HepG2 (cell line): Measurements from ENCODE around the gene BHLHE41. TPM values are rescaled to one million over a fixed set of nuclear protein-coding genes. Genes with fewer than 3 reads are reported as not detected.

Experiments
- CREB1 ChIP-seq, 2 experiments: fragments of 450-650 bp in 1 of 2; IDR thresholded peaks; 2 replicates each; pipeline ENCODE4 v1.6.1; 2016 to 2017; ENCODE audit warnings: control low read depth in 1 of 2, mild to moderate bottlenecking in 1 of 2, missing compliant biosample characterization in 1 of 2, missing genetic modification characterization in 1 of 2
- GATAD2A ChIP-seq: IDR thresholded peaks from 2 replicates; pipeline ENCODE4 v1.6.1; 2016
- HIC2 ChIP-seq: sonication (generic); formaldehyde crosslinking; IDR thresholded peaks from 2 replicates; pipeline ENCODE4 v1.9.0; 2022; ENCODE audit warnings: low read depth, missing genetic modification reagents
- MXI1 ChIP-seq: IDR thresholded peaks from 3 replicates; pipeline ENCODE4 v1.6.1; 2012; ENCODE audit warnings: low read depth, low read length, inconsistent platforms, borderline replicate concordance
- PAF1 ChIP-seq: IDR thresholded peaks from 2 replicates; pipeline ENCODE4 v1.6.1; 2016; ENCODE audit warnings: missing genetic modification reagents, missing compliant biosample characterization
- RORA ChIP-seq: sonication (generic); formaldehyde crosslinking; IDR thresholded peaks from 2 replicates; pipeline ENCODE4 v1.5.0; 2020; ENCODE audit warnings: mild to moderate bottlenecking, missing genetic modification reagents, moderate library complexity
- SIN3A ChIP-seq: IDR thresholded peaks from 2 replicates; pipeline ENCODE4 v1.6.1; 2011; ENCODE audit warnings: low read depth, mild to moderate bottlenecking, control low read depth, low read length, borderline replicate concordance
- ZNF513 ChIP-seq: sonication (generic); formaldehyde crosslinking; conservative IDR thresholded peaks from 2 replicates; pipeline ENCODE4 v1.5.0; 2020; ENCODE audit warnings: missing genetic modification reagents
- ZNF619 ChIP-seq: sonication (generic); formaldehyde crosslinking; IDR thresholded peaks from 2 replicates; pipeline ENCODE4 v1.4.0; 2020; ENCODE audit warnings: mild to moderate bottlenecking, missing genetic modification reagents
- ZSCAN20 ChIP-seq: sonication (generic); formaldehyde crosslinking; IDR thresholded peaks from 2 replicates; pipeline ENCODE4 v1.4.0; 2020; ENCODE audit warnings: missing genetic modification reagents, mild to moderate bottlenecking, borderline replicate concordance
- polyA plus RNA-seq, 8 experiments: library from polyadenylated mRNA; depleted of rRNA in 3 of 8; stranded (reverse) in 7 of 8; unstranded in 1 of 8; fragments of >200 nt; fragmentation: Illumina TruSeq in 4 of 8; extraction: Trizol in 4 of 8; gene quantifications; 2 replicates each; pipeline versions ENCODE4 v1.2.1 to v1.2.3, GENCODE V29; 2011 to 2016; ENCODE audit warnings: low read depth in 4 of 8, missing spikeins in 1 of 8, mixed read lengths in 1 of 8; ENCODE audit not compliant: insufficient read depth in 1 of 8
- total RNA-seq, 5 experiments: library from RNA; depleted of rRNA; stranded (reverse); fragments of >200 nt; fragmentation: Illumina TruSeq; extraction: Trizol; gene quantifications; 2 replicates each; pipeline ENCODE4 v1.2.3, GENCODE V29; 2016; ENCODE audit warnings: low read depth in 1 of 5
- TF ChIP-seq, protein P1 (sequence below): sonication (generic); formaldehyde crosslinking; IDR thresholded peaks from 2 replicates; pipeline ENCODE4 v1.4.0; 2020; ENCODE audit warnings: mild to moderate bottlenecking, missing genetic modification reagents, borderline replicate concordance
- TF ChIP-seq, protein P2 (sequence below), 2 experiments: sonication (generic) in 1 of 2; formaldehyde crosslinking in 1 of 2; IDR thresholded peaks; 2 replicates each; pipeline versions ENCODE4 v1.4.0 to v1.6.1; 2018 to 2020; ENCODE audit warnings: missing genetic modification reagents in 2 of 2, borderline replicate concordance in 1 of 2, low read depth in 1 of 2, mild to moderate bottlenecking in 1 of 2, missing biosample characterization in 1 of 2
- TF ChIP-seq, protein P3 (sequence below): sonication (generic); formaldehyde crosslinking; IDR thresholded peaks from 2 replicates; pipeline ENCODE4 v1.5.0; 2020; ENCODE audit warnings: mild to moderate bottlenecking, missing genetic modification reagents
- TF ChIP-seq, protein P4 (sequence below): sonication (generic); formaldehyde crosslinking; IDR thresholded peaks from 2 replicates; pipeline ENCODE4 v1.4.0; 2020; ENCODE audit warnings: missing genetic modification reagents

The BHLHE41 gene
- total and polyA plus RNA-seq, 2 of the 13 experiments (the other 11 are each of a cell fraction or from before 2014, with no cell fraction given) = 0.03 TPM; not detected in 1

DNA sequence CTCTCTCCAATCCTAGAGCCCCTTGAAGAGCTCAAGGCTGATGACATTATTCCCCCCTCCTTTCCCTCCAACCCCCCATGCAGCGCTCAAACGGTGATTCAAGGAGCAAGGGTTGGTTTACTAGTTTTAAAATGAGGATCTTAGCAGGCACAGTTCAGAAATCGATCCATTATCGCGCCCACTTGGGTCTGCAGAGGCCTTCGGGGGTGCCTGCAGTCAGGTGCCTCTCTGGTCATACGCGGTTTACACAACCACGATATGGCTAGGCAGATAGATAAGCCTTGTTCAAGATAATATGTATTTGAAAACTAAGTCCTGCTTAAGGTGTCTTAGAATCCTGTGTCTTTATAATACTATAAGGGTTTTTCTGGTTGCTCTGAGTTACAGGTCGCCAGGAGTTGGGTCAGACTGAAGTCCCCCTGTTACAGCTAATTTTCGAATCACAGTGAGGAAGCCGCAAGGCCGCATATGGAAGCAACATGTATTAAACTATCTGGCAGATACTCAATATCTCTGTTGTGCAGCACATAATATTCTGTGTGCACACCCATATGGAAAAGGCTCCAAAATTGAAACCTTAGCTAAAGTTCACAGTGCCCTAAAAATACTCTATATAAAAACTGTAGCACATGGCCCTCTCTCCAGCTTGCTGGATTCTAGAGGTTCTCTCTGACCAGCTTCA is 10.0 kb downstream of the BHLHE41 start (continued):
- TF ChIP-seq ZNF513 (CRISPR knock-in tag) (no peak), RORA (CRISPR knock-in tag) (no peak), CREB1 (IDR thresholded peaks at IDR 0.05) (no peak), CREB1 (CRISPR knock-in tag; IDR thresholded peaks at IDR 0.05) (no peak), HIC2 (CRISPR knock-in tag) (no peak), SIN3A (0 out of 2 replicates have a peak, but pooled peaks have one; percentile 1), GATAD2A (CRISPR knock-in tag) (no peak), PAF1 (CRISPR knock-in tag) (no peak), ZNF619 (no peak; the same call in 1 of the 2 replicates), MXI1 (no peak), ZSCAN20 (CRISPR knock-in tag) (no peak)
- TF ChIP-seq, protein P1, sequence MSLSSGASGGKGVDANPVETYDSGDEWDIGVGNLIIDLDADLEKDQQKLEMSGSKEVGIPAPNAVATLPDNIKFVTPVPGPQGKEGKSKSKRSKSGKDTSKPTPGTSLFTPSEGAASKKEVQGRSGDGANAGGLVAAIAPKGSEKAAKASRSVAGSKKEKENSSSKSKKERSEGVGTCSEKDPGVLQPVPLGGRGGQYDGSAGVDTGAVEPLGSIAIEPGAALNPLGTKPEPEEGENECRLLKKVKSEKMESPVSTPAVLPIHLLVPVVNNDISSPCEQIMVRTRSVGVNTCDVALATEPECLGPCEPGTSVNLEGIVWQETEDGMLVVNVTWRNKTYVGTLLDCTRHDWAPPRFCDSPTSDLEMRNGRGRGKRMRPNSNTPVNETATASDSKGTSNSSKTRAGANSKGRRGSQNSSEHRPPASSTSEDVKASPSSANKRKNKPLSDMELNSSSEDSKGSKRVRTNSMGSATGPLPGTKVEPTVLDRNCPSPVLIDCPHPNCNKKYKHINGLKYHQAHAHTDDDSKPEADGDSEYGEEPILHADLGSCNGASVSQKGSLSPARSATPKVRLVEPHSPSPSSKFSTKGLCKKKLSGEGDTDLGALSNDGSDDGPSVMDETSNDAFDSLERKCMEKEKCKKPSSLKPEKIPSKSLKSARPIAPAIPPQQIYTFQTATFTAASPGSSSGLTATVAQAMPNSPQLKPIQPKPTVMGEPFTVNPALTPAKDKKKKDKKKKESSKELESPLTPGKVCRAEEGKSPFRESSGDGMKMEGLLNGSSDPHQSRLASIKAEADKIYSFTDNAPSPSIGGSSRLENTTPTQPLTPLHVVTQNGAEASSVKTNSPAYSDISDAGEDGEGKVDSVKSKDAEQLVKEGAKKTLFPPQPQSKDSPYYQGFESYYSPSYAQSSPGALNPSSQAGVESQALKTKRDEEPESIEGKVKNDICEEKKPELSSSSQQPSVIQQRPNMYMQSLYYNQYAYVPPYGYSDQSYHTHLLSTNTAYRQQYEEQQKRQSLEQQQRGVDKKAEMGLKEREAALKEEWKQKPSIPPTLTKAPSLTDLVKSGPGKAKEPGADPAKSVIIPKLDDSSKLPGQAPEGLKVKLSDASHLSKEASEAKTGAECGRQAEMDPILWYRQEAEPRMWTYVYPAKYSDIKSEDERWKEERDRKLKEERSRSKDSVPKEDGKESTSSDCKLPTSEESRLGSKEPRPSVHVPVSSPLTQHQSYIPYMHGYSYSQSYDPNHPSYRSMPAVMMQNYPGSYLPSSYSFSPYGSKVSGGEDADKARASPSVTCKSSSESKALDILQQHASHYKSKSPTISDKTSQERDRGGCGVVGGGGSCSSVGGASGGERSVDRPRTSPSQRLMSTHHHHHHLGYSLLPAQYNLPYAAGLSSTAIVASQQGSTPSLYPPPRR (CRISPR knock-in tag) = no peak
- TF ChIP-seq, protein P2, sequence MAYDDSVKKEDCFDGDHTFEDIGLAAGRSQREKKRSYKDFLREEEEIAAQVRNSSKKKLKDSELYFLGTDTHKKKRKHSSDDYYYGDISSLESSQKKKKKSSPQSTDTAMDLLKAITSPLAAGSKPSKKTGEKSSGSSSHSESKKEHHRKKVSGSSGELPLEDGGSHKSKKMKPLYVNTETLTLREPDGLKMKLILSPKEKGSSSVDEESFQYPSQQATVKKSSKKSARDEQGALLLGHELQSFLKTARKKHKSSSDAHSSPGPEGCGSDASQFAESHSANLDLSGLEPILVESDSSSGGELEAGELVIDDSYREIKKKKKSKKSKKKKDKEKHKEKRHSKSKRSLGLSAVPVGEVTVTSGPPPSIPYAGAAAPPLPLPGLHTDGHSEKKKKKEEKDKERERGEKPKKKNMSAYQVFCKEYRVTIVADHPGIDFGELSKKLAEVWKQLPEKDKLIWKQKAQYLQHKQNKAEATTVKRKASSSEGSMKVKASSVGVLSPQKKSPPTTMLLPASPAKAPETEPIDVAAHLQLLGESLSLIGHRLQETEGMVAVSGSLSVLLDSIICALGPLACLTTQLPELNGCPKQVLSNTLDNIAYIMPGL (CRISPR knock-in tag; IDR thresholded peaks at IDR 0.05; ENCODE audit: borderline replicate concordance in 1 of 2, low read depth in 1 of 2) = no peak
- TF ChIP-seq, protein P3, sequence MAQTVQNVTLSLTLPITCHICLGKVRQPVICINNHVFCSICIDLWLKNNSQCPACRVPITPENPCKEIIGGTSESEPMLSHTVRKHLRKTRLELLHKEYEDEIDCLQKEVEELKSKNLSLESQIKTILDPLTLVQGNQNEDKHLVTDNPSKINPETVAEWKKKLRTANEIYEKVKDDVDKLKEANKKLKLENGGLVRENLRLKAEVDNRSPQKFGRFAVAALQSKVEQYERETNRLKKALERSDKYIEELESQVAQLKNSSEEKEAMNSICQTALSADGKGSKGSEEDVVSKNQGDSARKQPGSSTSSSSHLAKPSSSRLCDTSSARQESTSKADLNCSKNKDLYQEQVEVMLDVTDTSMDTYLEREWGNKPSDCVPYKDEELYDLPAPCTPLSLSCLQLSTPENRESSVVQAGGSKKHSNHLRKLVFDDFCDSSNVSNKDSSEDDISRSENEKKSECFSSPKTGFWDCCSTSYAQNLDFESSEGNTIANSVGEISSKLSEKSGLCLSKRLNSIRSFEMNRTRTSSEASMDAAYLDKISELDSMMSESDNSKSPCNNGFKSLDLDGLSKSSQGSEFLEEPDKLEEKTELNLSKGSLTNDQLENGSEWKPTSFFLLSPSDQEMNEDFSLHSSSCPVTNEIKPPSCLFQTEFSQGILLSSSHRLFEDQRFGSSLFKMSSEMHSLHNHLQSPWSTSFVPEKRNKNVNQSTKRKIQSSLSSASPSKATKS (CRISPR knock-in tag) = 0 out of 2 replicates have a peak, but pooled peaks have one; percentile 58
- TF ChIP-seq, protein P4, sequence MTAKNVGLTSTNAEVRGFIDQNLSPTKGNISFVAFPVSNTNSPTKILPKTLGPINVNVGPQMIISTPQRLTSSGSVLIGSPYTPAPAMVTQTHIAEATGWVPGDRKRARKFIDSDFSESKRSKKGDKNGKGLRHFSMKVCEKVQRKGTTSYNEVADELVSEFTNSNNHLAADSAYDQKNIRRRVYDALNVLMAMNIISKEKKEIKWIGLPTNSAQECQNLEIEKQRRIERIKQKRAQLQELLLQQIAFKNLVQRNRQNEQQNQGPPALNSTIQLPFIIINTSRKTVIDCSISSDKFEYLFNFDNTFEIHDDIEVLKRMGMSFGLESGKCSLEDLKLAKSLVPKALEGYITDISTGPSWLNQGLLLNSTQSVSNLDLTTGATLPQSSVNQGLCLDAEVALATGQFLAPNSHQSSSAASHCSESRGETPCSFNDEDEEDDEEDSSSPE (CRISPR knock-in tag) = no peak
